ENCODE results near the gene TSACC.

GRCh38 chr1:156390469-156391365 lies 52.4 kb downstream of the TSACC start:
- TF ChIP-seq, protein P1, sequence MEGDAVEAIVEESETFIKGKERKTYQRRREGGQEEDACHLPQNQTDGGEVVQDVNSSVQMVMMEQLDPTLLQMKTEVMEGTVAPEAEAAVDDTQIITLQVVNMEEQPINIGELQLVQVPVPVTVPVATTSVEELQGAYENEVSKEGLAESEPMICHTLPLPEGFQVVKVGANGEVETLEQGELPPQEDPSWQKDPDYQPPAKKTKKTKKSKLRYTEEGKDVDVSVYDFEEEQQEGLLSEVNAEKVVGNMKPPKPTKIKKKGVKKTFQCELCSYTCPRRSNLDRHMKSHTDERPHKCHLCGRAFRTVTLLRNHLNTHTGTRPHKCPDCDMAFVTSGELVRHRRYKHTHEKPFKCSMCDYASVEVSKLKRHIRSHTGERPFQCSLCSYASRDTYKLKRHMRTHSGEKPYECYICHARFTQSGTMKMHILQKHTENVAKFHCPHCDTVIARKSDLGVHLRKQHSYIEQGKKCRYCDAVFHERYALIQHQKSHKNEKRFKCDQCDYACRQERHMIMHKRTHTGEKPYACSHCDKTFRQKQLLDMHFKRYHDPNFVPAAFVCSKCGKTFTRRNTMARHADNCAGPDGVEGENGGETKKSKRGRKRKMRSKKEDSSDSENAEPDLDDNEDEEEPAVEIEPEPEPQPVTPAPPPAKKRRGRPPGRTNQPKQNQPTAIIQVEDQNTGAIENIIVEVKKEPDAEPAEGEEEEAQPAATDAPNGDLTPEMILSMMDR (IDR thresholded peaks at IDR 0.05): no peak
- TF ChIP-seq POLR2A (IDR thresholded peaks at IDR 0.05): no peak

Data from Peyer's patch (tissue), 4 donors.